PC-3 (cell line): Measurements from ENCODE around the gene CDH4.

Source experiments
- EZH2 ChIP-seq: fragments of 300-600 bp; sonication (generic); IDR thresholded peaks from one replicate; pipeline ENCODE4 v1.6.1; 2017; ENCODE audit warnings: antibody characterized with exemption, mild to moderate bottlenecking, low read length; ENCODE audit not compliant: unreplicated experiment
- EZH2phosphoT487 ChIP-seq: fragments of 300-600 bp; sonication (generic); IDR thresholded peaks from 2 replicates; pipeline ENCODE4 v1.6.1; 2018; ENCODE audit warnings: mild to moderate bottlenecking, antibody characterized with exemption, low read length, borderline replicate concordance
- TF ChIP-seq, protein P1 (sequence below): fragments of 300-600 bp; sonication (generic); conservative IDR thresholded peaks from 2 replicates; pipeline ENCODE4 v1.5.1; 2017; ENCODE audit warnings: antibody characterized with exemption, low read depth, mild to moderate bottlenecking, low read length

DNA sequence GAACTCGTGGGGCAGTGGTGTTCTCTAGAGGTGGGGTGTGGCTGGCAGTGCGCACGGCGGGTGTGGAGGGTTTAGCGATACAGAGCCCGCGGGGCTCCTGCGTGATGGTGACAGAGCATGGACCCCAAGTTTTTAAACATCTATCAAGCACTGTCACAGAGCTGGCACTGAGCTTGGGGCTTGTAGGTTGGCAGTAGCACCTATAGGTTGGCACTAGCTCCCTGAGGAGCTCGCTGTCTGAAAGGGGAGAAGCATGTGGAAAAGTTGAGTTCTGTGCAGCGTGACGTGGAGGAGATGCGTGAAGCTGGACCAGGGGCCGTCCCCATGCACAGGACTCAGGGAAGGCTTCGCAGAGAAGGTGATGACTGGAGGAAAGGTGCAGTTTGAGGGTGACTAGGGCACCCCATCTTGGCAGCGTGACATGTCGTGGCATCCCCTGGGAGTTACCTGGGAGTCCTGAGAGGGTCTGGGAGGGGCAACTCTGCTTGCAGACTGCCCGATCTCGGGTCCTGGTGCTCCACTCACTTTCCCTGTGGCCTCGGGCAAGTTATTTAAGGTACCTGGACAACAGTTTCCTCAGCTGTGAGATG lies 122.0 kb downstream of the CDH4 start:
- TF ChIP-seq, protein P1, sequence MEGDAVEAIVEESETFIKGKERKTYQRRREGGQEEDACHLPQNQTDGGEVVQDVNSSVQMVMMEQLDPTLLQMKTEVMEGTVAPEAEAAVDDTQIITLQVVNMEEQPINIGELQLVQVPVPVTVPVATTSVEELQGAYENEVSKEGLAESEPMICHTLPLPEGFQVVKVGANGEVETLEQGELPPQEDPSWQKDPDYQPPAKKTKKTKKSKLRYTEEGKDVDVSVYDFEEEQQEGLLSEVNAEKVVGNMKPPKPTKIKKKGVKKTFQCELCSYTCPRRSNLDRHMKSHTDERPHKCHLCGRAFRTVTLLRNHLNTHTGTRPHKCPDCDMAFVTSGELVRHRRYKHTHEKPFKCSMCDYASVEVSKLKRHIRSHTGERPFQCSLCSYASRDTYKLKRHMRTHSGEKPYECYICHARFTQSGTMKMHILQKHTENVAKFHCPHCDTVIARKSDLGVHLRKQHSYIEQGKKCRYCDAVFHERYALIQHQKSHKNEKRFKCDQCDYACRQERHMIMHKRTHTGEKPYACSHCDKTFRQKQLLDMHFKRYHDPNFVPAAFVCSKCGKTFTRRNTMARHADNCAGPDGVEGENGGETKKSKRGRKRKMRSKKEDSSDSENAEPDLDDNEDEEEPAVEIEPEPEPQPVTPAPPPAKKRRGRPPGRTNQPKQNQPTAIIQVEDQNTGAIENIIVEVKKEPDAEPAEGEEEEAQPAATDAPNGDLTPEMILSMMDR: no peak
- no peak for TF ChIP-seq EZH2phosphoT487
- TF ChIP-seq EZH2: no peak
